Measurements from ENCODE around the gene GSTA1. TPM values are rescaled to one million over a fixed set of nuclear protein-coding genes. Genes with fewer than 3 reads are reported as not detected.
"Not testable (repeated sequence)": the region's sequence is repeated elsewhere in the genome, so short reads cannot be mapped to it uniquely, and the experiment has no call there.

Gene GSTA1
- total RNA-seq, 1 experiment from 2014 or later = 0.28 TPM

GRCh38 chr6:52829046-52829817 is 25.6 kb upstream of the GSTA1 start:
- DNase-seq (ENCODE audit: low read depth, low spot score) = no peak
- no peak for TF ChIP-seq TCF7L2 (IDR thresholded peaks at IDR 0.05; ENCODE audit: low read depth, low read length)
- TF ChIP-seq POLR2AphosphoS5 (IDR thresholded peaks at IDR 0.05; ENCODE audit: low read depth, low read length) = no peak
- no peak for TF ChIP-seq CTCF (IDR thresholded peaks at IDR 0.05)
- TF ChIP-seq, protein P1, sequence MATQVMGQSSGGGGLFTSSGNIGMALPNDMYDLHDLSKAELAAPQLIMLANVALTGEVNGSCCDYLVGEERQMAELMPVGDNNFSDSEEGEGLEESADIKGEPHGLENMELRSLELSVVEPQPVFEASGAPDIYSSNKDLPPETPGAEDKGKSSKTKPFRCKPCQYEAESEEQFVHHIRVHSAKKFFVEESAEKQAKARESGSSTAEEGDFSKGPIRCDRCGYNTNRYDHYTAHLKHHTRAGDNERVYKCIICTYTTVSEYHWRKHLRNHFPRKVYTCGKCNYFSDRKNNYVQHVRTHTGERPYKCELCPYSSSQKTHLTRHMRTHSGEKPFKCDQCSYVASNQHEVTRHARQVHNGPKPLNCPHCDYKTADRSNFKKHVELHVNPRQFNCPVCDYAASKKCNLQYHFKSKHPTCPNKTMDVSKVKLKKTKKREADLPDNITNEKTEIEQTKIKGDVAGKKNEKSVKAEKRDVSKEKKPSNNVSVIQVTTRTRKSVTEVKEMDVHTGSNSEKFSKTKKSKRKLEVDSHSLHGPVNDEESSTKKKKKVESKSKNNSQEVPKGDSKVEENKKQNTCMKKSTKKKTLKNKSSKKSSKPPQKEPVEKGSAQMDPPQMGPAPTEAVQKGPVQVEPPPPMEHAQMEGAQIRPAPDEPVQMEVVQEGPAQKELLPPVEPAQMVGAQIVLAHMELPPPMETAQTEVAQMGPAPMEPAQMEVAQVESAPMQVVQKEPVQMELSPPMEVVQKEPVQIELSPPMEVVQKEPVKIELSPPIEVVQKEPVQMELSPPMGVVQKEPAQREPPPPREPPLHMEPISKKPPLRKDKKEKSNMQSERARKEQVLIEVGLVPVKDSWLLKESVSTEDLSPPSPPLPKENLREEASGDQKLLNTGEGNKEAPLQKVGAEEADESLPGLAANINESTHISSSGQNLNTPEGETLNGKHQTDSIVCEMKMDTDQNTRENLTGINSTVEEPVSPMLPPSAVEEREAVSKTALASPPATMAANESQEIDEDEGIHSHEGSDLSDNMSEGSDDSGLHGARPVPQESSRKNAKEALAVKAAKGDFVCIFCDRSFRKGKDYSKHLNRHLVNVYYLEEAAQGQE (IDR thresholded peaks at IDR 0.05; ENCODE audit: insufficient read depth in 1 of 2, low read depth in 2 of 2, low read length in 1 of 2) = no peak
- no peak for TF ChIP-seq SIN3A (IDR thresholded peaks at IDR 0.05; ENCODE audit: borderline replicate concordance, insufficient read depth, low read depth, low read length)
- CTCF ChIA-PET = no interaction called here
- no peaks in the 10 kb centered on the region for H3K36me3 ChIP-seq (ENCODE audit: control insufficient read depth, insufficient read depth, low read length)
- POLR2A ChIA-PET = no interaction called here
- no peaks in the 10 kb centered on the region for H3K4me1 ChIP-seq (ENCODE audit: control insufficient read depth, insufficient read depth, low read length)
- intact Hi-C loops (cut with micrococcal nuclease; ENCODE audit: unreplicated experiment) = no loop called here
- no peak overlapping the region for H3K27ac ChIP-seq (ENCODE audit: low read length)
- H3K4me3 ChIP-seq (ENCODE audit: low read depth in 2 of 2, low read length in 2 of 2) = no peak overlapping the region
- no TSS peak for BruUV-seq (replicated peaks)
- no peaks in the 10 kb centered on the region for H3K9me3 ChIP-seq (ENCODE audit: control insufficient read depth, insufficient read depth, low read depth, low read length)
- H3K27me3 ChIP-seq (ENCODE audit: control insufficient read depth, insufficient read depth, low read length) = no peaks in the 10 kb centered on the region
- ATAC-seq = no peak
- in situ Hi-C loops (cut with HindIII; ENCODE audit: low pct_unique_long_range_greater_than_20kb, low sequenced_read_pairs) = no loop called here

GRCh38 chr6:52828621-52829020 is 25.0 kb upstream of the GSTA1 start:
- H3K4me1 ChIP-seq (ENCODE audit: control insufficient read depth, insufficient read depth, low read length); H3K9me3 ChIP-seq (ENCODE audit: control insufficient read depth, insufficient read depth, low read depth, low read length); CTCF ChIA-PET; H3K4me3 ChIP-seq (ENCODE audit: low read depth in 2 of 2, low read length in 2 of 2); H3K27ac ChIP-seq (ENCODE audit: low read length); H3K36me3 ChIP-seq (ENCODE audit: control insufficient read depth, insufficient read depth, low read length); H3K27me3 ChIP-seq (ENCODE audit: control insufficient read depth, insufficient read depth, low read length); intact Hi-C loops (cut with micrococcal nuclease; ENCODE audit: unreplicated experiment); in situ Hi-C loops (cut with HindIII; ENCODE audit: low pct_unique_long_range_greater_than_20kb, low sequenced_read_pairs); DNase-seq (ENCODE audit: low read depth, low spot score); BruUV-seq (replicated peaks); POLR2A ChIA-PET; ATAC-seq: not testable (repeated sequence)

GRCh38 chr6:52827073-52827783 is 23.6 kb upstream of the GSTA1 start:
- H3K4me3 ChIP-seq (ENCODE audit: low read depth in 2 of 2, low read length in 2 of 2); H3K4me1 ChIP-seq (ENCODE audit: control insufficient read depth, insufficient read depth, low read length); DNase-seq (ENCODE audit: low read depth, low spot score); intact Hi-C loops (cut with micrococcal nuclease; ENCODE audit: unreplicated experiment); CTCF ChIA-PET; H3K27me3 ChIP-seq (ENCODE audit: control insufficient read depth, insufficient read depth, low read length); H3K27ac ChIP-seq (ENCODE audit: low read length); POLR2A ChIA-PET; H3K9me3 ChIP-seq (ENCODE audit: control insufficient read depth, insufficient read depth, low read depth, low read length); H3K36me3 ChIP-seq (ENCODE audit: control insufficient read depth, insufficient read depth, low read length); in situ Hi-C loops (cut with HindIII; ENCODE audit: low pct_unique_long_range_greater_than_20kb, low sequenced_read_pairs); ATAC-seq; BruUV-seq (replicated peaks): not testable (repeated sequence)
